Esophagus mucosa (tissue), 1 donor: ENCODE measurements around the gene PACC1. TPM values are rescaled to one million over a fixed set of nuclear protein-coding genes. Genes with fewer than 3 reads are reported as not detected.

Experiments used
- ATAC-seq: fragments of 200-7000 bp; cut with Tn5 transposase; one replicate; pipeline ENCODE4 v1.9.1; 2020
- total RNA-seq: library from RNA; stranded (reverse); gene quantifications from one replicate; pipeline ENCODE4 v1.2.4, GENCODE V29; 2023
- donor health status: DM: yes; HTN: yes; CAD: no.

Gene PACC1
- 5.7 TPM for total RNA-seq

DNA sequence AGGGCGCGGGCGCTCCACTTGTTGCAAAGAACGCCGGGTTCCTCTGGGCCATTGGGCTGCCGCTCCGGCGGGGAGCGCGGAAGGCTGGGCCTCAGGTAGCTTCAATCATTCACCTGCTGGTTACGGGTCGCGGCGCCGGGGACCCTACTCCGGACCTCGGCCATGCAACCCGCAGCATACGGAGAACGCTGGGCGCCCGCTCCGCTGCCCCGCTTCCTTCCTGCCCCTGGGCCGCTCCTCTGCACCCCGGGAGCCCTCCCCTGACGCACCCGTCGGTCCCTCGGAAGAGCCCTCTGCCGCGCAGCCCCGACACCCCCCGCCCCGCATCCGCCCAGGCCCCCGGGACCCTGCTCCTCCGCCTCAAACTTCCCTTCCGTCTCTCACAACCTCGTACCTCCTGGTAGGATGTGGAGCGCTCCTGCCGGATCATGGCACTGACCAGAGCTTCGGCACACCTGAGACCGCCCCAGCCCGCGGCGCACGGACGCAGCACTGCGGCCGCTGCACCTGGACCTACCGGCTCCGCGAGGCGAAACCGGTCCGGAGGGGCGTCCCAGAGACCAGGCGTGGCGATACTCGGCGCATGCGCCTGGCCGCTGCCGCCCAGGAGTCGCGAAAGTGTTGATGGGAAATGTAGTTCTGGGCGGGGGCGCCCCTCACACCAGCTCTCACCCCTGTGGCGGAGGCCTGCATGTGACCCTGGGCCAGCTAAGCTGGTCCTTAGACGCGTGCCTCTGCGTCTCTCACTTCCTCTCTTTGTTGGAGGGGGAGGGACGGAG is at the start of gene PACC1:
Gene PACC1, minus strand, starts transcription at position 559 of the 779 bp plus-strand sequence. Its CDS starts 129 bp downstream, at position 430.
- peak; percentile 93 for ATAC-seq

GRCh38 chr1:212463565-212464285 is 49.0 kb upstream of the PACC1 start:
- ATAC-seq, result no peak

DNA sequence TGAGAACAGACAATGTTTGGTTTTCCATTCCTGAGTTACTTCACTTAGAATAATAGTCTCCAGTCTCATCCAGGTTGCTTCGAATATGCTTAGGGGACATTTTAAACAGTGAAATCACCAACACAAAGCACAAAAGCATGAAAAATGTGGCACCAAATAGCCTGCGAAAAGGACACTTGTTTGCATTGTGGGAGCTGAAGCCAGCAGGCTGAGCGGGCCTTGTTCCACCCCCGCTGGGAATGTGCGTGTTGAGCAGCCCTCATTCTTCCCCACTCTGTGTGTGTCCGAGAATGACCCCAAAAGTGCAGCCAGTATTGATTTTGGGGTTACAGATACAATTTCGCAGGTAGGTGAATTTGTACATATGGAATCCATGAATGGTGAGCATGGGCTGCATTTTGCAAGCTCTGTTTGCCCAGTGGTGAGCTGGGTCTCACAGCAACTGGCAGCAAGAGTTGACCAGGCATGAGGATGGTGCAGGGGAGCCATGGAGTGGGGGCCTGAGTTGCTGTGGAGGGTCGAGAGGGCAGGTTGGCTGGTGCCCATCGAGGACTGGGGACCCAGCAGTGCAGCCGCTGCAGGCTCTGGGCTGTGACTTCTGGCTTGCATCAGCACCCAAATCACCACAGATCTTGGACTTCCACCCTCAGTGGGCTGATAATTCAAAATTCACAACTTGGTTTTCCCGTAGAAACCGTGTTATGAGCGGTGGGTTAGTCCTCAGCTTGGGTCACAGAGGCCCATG is 47.4 kb upstream of the PACC1 start:
- no peak for ATAC-seq

- no peak for ATAC-seq
These were observed 45.7 kb upstream of the PACC1 start for GRCh38 chr1:212460376-212460775.

DNA sequence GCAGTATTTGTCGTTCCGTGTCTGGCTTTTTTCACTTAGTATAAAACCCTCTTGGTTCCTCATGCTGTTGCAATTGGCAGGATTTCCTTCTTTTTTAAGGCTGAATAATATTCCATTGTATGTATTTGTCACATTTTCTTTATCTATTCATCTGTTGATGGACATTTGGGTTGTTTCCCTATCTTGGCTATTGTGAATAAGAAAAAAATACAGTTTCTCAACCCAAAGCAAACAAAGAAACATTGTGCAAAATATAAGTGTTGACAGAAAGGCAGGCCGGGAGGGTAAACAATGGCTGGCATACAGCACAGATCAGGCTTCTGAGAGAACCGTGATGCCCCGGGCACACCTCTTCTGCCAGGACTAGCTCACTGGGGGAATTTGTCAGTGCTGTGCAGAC is 45.0 kb upstream of the PACC1 start:
- no peak for ATAC-seq

GRCh38 chr1:212458817-212459216 is 44.1 kb upstream of the PACC1 start:
- ATAC-seq, result no peak

DNA sequence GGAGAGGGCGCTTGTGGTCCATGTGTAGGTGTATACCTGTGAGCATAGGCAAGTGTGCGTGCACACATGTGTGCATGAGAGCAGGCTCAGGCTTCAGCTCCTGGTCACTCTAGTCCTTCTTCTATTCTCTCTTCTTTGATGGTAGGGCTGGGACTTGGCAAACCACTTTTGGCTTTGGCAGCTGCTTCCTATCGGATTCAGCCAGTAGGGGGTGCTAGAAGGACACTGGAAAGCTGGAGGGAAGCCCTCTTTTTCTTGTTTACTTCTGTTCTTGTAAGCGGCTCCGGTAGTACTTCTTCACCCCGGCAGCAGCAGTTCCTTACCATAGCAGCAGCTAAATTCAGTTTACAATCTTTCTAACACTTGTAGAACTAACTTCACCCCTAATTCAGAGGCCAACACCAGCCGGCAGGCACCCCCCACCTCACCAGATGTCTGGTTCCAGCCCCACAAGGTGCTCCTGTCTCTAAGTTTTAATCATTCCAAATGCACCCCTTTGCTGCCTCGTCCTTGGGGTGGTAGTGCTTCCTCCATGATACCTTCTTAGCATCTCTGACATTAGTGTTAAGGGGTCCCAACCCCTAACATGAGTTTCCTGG is 43.2 kb upstream of the PACC1 start:
- ATAC-seq, result peak; percentile 44

GRCh38 chr1:212455803-212456528 is 41.3 kb upstream of the PACC1 start:
- peak; percentile 77 for ATAC-seq

DNA sequence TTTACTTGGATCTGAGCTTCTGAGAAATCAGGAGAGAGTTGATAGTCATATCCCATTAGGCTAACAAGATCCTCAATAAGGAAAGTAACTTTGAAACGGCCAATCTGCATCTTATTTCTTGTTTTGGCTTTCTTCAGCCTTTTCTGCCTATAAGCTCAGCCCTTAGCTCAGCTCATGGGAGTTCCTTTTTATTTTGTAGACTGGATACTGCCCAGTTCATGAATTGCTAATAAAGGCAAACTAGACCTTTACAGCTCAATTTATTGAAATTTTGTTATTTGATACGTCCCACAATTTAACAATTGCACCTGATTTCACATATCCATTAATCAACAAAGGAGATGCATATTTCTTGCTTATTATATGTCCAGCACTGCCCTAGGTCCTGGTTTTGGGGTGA is 40.7 kb upstream of the PACC1 start:
- ATAC-seq, result no peak

GRCh38 chr1:212454741-212455140 is 40.1 kb upstream of the PACC1 start:
- ATAC-seq, result no peak

GRCh38 chr1:212453156-212453857 is 38.6 kb upstream of the PACC1 start:
- ATAC-seq, result no peak

- no peak for ATAC-seq
These were observed 37.9 kb upstream of the PACC1 start for GRCh38 chr1:212452323-212453155.

DNA sequence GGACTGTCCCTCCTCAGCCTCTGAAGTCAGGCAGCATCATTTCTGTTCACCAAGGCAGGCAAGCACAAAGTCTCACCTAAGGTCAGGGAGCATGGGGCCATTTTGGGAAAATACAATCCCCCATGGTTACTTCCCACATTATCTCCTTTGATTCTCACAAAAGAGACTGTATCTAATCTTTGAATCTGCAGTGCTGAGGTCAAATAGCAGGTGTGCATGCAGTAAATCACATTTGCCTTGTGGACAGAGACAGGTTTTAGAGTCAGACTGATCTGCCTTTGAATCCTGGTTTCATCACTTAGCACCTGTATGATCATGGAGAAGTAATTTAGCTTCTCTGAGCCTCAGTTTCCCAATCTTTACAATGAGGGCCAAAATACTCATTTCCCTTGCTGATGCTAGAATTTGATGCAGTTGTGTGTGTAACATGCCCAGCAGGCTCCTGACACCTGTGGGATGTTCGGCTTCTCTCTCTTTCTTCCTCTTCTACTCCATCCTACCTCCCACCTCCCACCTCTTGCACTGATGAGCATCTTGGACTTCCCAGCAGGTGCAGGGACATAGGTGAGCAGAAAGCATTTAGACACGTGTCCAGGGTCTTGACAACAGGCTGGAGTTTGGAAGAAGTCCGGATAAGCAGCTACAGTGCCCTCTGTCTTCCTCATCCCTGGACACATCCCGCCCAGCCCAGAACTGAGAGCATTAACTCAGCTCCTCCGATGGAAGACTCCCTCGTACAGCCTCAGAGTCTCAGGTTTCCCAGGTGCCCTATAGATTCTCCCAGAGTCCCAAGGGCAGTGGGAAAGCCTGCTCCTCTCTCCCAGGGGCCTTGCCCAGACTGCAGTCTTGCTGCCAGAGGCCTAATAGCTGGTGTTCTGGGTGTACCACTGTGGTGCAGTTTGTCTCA is 37.0 kb upstream of the PACC1 start:
- no peak for ATAC-seq

- no peak for ATAC-seq
These were observed 35.7 kb upstream of the PACC1 start for GRCh38 chr1:212450331-212450881.

DNA sequence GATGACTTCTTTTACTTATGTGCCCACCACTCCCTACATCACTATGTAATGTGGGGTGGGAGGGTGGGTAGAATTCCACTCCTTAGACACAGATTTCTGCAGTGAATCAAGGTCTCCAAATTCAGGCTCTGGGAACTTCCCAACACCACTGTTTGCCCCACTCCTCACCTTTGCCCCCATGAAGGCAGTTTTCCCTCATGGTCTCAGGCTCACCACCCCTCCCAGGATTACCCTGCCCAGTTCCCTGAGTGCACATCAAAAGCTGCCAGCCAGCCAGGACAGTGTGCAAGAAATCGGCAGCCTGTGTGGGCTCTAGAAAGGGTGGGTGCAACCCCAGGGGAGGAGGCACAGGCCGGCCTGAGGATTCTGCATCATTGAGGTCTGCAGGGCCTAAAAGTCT is 32.8 kb upstream of the PACC1 start:
- ATAC-seq, result no peak

- ATAC-seq, result no peak
These were observed 31.6 kb upstream of the PACC1 start for GRCh38 chr1:212446333-212446732.

- ATAC-seq, result no peak
These were observed 27.7 kb upstream of the PACC1 start for GRCh38 chr1:212442408-212442807.

DNA sequence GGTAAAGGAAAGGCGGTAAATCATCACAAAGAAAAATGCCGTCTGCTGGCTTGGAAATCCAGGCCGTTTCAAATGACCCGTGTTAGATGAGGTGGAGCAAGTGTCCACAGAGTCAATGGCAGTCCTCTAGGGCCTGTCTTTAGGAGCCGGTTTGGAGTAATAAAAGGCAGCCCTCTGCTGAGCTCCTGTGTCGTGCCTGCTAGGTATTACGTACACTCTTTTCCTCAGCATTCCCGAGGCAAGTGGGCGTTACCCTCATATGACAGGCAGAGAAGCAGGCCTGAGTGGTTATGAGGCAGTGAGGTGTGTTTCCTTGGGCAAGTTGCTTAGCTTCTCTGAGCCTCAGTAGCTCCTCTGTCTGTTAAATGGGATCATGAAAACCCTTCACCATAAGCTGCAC is 25.7 kb upstream of the PACC1 start:
- peak; percentile 68 for ATAC-seq

DNA sequence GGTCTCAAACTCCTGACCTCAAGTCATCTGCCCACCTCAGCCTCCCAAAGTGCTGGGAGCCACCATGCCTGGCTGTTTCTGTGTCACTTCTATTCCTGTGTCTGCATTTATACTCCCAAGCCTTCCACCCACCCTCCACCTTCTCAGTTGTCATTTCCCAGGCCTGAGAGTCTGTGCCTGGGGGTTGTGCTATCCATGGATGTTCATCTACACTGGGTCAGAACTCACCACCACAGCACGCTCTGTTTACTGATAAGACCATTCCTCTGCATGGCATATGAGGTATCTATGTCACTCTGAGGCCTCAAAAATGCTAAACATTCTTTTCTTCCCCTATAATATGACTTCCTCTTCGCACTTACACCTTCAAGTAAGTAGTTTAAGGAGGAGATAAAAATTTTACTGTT is 24.1 kb upstream of the PACC1 start:
- ATAC-seq, result no peak
